Mesodermal cell (in vitro differentiated cells): ENCODE measurements around the gene ST6GAL2. TPM values are rescaled to one million over a fixed set of nuclear protein-coding genes. Genes with fewer than 3 reads are reported as not detected.

Source experiments
- H3K27ac ChIP-seq: 2 replicates; pipeline ENCODE4 v1.7.0; 2013; ENCODE audit warnings: mild to moderate bottlenecking, low read depth, low read length, moderate library complexity; ENCODE audit not compliant: severe bottlenecking
- H3K36me3 ChIP-seq: 2 replicates; pipeline ENCODE4 v1.7.1; 2013; ENCODE audit warnings: mild to moderate bottlenecking, low read length, moderate library complexity; ENCODE audit not compliant: control insufficient read depth, insufficient read depth
- H3K4me1 ChIP-seq: one replicate; pipeline ENCODE4 v1.7.1; 2013; ENCODE audit warnings: mild to moderate bottlenecking, low read length; ENCODE audit not compliant: insufficient read depth, control insufficient read depth, poor library complexity, severe bottlenecking
- H3K4me3 ChIP-seq: 2 replicates; pipeline ENCODE4 v1.7.0; 2013; ENCODE audit warnings: low read length, control low read depth, mild to moderate bottlenecking; ENCODE audit not compliant: insufficient read depth, poor library complexity, severe bottlenecking; ENCODE audit errors: extremely low read depth
- H3K9me3 ChIP-seq: 2 replicates; pipeline ENCODE4 v1.7.1; 2013; ENCODE audit warnings: mild to moderate bottlenecking, low read length, moderate library complexity; ENCODE audit not compliant: control insufficient read depth
- WGBS, 2 experiments: methylation state at CpG; one replicate each; pipeline ENCODE4 v1.1.5; 2013; ENCODE audit warnings: missing lambda C conversion rate in 2 of 2; ENCODE audit not compliant: insufficient coverage in 2 of 2; 5-methylcytosine and 5-hydroxymethylcytosine counted together
- polyA plus RNA-seq, 2 experiments: library from polyadenylated mRNA; stranded (reverse); fragments of 50-300 nt; gene quantifications; one replicate each; pipeline ENCODE4 v1.2.3, GENCODE V29; 2013

Gene ST6GAL2
- polyA plus RNA-seq (2013, experiment 1 of 2), result 10.7 TPM
- 9.5 TPM for polyA plus RNA-seq (2013, experiment 2 of 2)

GRCh38 chr2:106885971-106886915 lies at the start of gene ST6GAL2:
Gene ST6GAL2, minus strand, starts transcription at chr2:106886167. Its CDS starts 42,190 bp downstream, at chr2:106843977.
- Histone ChIP-seq H3K36me3 (no peaks in the 10 kb centered on the region), H3K4me1 (peaks cover 5% of the 10 kb centered on the region), H3K4me3 (peak within 1 kb of the TSS; percentile 51), H3K27ac (peak within 1 kb of the TSS; percentile 64), H3K9me3 (no peaks in the 10 kb centered on the region)
- WGBS, 2 experiments, result 0% methylated on average over 59 to 101 of the region's 118 CpGs

GRCh38 chr2:106932644-106933043 lies 46.7 kb upstream of the ST6GAL2 start:
- no peak overlapping the region for H3K4me3 ChIP-seq
- WGBS, 2 experiments, result 94% methylated on average over 2 of the region's 3 CpGs; no CpG with 5 or more reads in 1 of the 2 experiments
- H3K4me1 ChIP-seq, result no peaks in the 10 kb centered on the region
- no peaks in the 10 kb centered on the region for H3K9me3 ChIP-seq
- H3K27ac ChIP-seq, result no peak overlapping the region
- no peaks in the 10 kb centered on the region for H3K36me3 ChIP-seq

GRCh38 chr2:106931717-106932335 lies 45.9 kb upstream of the ST6GAL2 start:
- no peak overlapping the region for H3K4me3 ChIP-seq
- no peaks in the 10 kb centered on the region for H3K36me3 ChIP-seq
- H3K4me1 ChIP-seq, result no peaks in the 10 kb centered on the region
- H3K9me3 ChIP-seq, result peaks cover 3% of the 10 kb centered on the region
- H3K27ac ChIP-seq, result no peak overlapping the region
- 92 to 100% methylated on average over 3 to 4 of the region's 5 CpGs for WGBS, 2 experiments

- Histone ChIP-seq H3K4me1 (no peaks in the 10 kb centered on the region), H3K36me3 (no peaks in the 10 kb centered on the region), H3K27ac (no peak overlapping the region), H3K9me3 (no peaks in the 10 kb centered on the region), H3K4me3 (no peak overlapping the region)
- WGBS, 2 experiments, result 83% methylated on average over 1 of the region's 1 CpG; no CpG with 5 or more reads in 1 of the 2 experiments
These were observed 35.5 kb upstream of the ST6GAL2 start for GRCh38 chr2:106921451-106921850.

GRCh38 chr2:106919012-106919411 lies 33.0 kb upstream of the ST6GAL2 start:
- 56 to 100% methylated on average over 1 of the region's 1 CpG for WGBS, 2 experiments
- Histone ChIP-seq H3K4me1 (no peaks in the 10 kb centered on the region), H3K27ac (no peak overlapping the region)

GRCh38 chr2:106904242-106904641 lies 18.3 kb upstream of the ST6GAL2 start:
- H3K4me3 ChIP-seq, result no peak overlapping the region
- H3K9me3 ChIP-seq, result peaks cover 3% of the 10 kb centered on the region
- no peaks in the 10 kb centered on the region for H3K4me1 ChIP-seq
- H3K27ac ChIP-seq, result no peak overlapping the region
- H3K36me3 ChIP-seq, result no peaks in the 10 kb centered on the region
- WGBS, 2 experiments, result no CpG with 5 or more reads among the region's 2 CpGs

More at GRCh38 chr2:106919012-106919411, 33.0 kb upstream of the ST6GAL2 start:
- no peaks in the 10 kb centered on the region for H3K9me3 ChIP-seq
- H3K36me3 ChIP-seq, result no peaks in the 10 kb centered on the region
- no peak overlapping the region for H3K4me3 ChIP-seq

GRCh38 chr2:106899786-106900530 lies 14.0 kb upstream of the ST6GAL2 start:
- 86 to 88% methylated on average over 5 to 6 of the region's 7 CpGs for WGBS, 2 experiments
- Histone ChIP-seq H3K4me1 (no peaks in the 10 kb centered on the region), H3K27ac (no peak overlapping the region), H3K36me3 (no peaks in the 10 kb centered on the region), H3K9me3 (no peaks in the 10 kb centered on the region), H3K4me3 (no peak overlapping the region)

GRCh38 chr2:106894545-106894944 lies 8.6 kb upstream of the ST6GAL2 start:
- Histone ChIP-seq H3K4me1 (peaks cover 5% of the 10 kb centered on the region), H3K4me3 (no peak overlapping the region), H3K9me3 (no peaks in the 10 kb centered on the region), H3K36me3 (no peaks in the 10 kb centered on the region), H3K27ac (no peak overlapping the region)
- 86 to 94% methylated on average over 1 to 3 of the region's 7 CpGs for WGBS, 2 experiments

GRCh38 chr2:106892048-106892447 lies 6.1 kb upstream of the ST6GAL2 start:
- 83% methylated on average over 1 of the region's 2 CpGs; no CpG with 5 or more reads in 1 of the 2 experiments for WGBS, 2 experiments
- H3K4me1 ChIP-seq, result peaks cover 5% of the 10 kb centered on the region
- no peak overlapping the region for H3K4me3 ChIP-seq

GRCh38 chr2:106890606-106891005 lies 4.6 kb upstream of the ST6GAL2 start:
- WGBS, 2 experiments, result 34 to 60% methylated on average over 2 to 4 of the region's 5 CpGs
- H3K9me3 ChIP-seq, result no peaks in the 10 kb centered on the region
- peaks cover 5% of the 10 kb centered on the region for H3K4me1 ChIP-seq
- H3K4me3 ChIP-seq, result no peak overlapping the region
- no peaks in the 10 kb centered on the region for H3K36me3 ChIP-seq
- no peak overlapping the region for H3K27ac ChIP-seq

More at GRCh38 chr2:106892048-106892447, 6.1 kb upstream of the ST6GAL2 start:
- no peaks in the 10 kb centered on the region for H3K36me3 ChIP-seq
- H3K9me3 ChIP-seq, result no peaks in the 10 kb centered on the region
- no peak overlapping the region for H3K27ac ChIP-seq
